Measurements from ENCODE around the gene GUCD1. TPM values are rescaled to one million over a fixed set of nuclear protein-coding genes. Genes with fewer than 3 reads are reported as not detected.

GUCD1 gene
- total and polyA plus RNA-seq, 2 of the 13 experiments (the other 11 are each of a cell fraction or from before 2014, with no cell fraction given) = 128 to 245 TPM

DNA sequence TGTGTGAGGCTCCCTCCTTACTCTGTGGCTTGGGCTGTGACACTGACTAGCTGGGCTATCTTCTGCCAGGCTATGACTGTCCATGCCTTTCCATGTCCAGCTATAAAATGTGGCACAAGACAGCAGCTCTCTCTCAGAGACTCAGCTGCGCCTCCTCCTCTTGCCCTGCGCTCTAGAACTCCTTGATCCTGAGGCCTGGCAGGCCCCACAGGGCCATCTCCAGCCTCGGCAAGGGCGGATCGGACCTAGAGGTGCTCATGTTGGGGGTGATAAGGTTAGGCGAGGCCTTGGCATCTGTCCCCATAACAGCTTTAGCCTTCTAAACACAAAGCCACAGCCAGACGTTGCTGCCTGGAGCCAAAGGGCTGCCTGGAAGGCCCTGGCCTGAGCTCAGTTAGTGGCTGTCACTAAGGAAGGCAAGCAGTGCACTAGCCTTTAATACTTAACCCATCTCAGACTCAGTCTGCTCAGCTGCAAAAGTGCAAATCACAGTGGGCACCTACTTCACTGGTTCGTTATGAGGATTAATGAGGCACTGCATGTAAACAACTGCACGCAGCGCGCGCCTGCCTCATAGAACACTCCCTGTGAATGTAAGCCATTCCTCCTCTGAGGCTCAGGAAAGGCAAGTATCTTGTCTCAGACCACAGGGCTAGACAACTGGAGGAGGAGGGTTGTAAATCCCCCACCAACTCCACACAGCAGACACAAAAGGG lies 1.2 kb downstream of the GUCD1 start (continued):
- TF ChIP-seq, protein P1, sequence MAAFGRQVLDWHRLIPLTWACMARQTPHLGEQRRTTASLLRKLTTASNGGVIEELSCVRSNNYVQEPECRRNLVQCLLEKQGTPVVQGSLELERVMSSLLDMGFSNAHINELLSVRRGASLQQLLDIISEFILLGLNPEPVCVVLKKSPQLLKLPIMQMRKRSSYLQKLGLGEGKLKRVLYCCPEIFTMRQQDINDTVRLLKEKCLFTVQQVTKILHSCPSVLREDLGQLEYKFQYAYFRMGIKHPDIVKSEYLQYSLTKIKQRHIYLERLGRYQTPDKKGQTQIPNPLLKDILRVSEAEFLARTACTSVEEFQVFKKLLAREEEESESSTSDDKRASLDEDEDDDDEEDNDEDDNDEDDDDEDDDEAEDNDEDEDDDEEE (CRISPR knock-in tag; IDR thresholded peaks at IDR 0.05) = peak; percentile 50; the same call in 1 of the 2 replicates
- TF ChIP-seq ZNF850 (CRISPR knock-in tag; conservative IDR thresholded peaks at IDR 0.05) (no peak), SSRP1 (CRISPR knock-in tag; IDR thresholded peaks at IDR 0.05) (0 out of 2 replicates have a peak, but pooled peaks have one; percentile 12), MEF2D (CRISPR knock-in tag; IDR thresholded peaks at IDR 0.05) (peak; percentile 21; the same call in 1 of the 2 replicates), ARNTL (CRISPR knock-in tag; IDR thresholded peaks at IDR 0.05) (0 out of 2 replicates have a peak, but pooled peaks have one; percentile 15), ZNF660 (CRISPR knock-in tag; IDR thresholded peaks at IDR 0.05; ENCODE audit: borderline replicate concordance, low read depth) (no peak), NFIB (CRISPR knock-in tag; IDR thresholded peaks at IDR 0.05; ENCODE audit: borderline replicate concordance) (no peak), ZNF441 (CRISPR knock-in tag; IDR thresholded peaks at IDR 0.05; ENCODE audit: borderline replicate concordance) (0 out of 2 replicates have a peak, but pooled peaks have one; percentile 3), PITX1 (CRISPR knock-in tag; IDR thresholded peaks at IDR 0.05) (peak; percentile 30; the same call in 1 of the 2 replicates), MAF1 (CRISPR knock-in tag; IDR thresholded peaks at IDR 0.05; ENCODE audit: borderline replicate concordance) (no peak), BORCS8-MEF2B (CRISPR knock-in tag; IDR thresholded peaks at IDR 0.05) (0 out of 2 replicates have a peak, but pooled peaks have one; percentile 31), ZFX (CRISPR knock-in tag; IDR thresholded peaks at IDR 0.05; ENCODE audit: low read depth) (peak; percentile 63; the same call in 1 of the 2 replicates), EED (CRISPR knock-in tag; IDR thresholded peaks at IDR 0.05) (no peak), SALL1 (CRISPR knock-in tag; IDR thresholded peaks at IDR 0.05) (peak; percentile 12; the same call in 1 of the 2 replicates), ZNF564 (CRISPR knock-in tag; IDR thresholded peaks at IDR 0.05) (no peak), CBX5 (CRISPR knock-in tag; IDR thresholded peaks at IDR 0.05; ENCODE audit: borderline replicate concordance) (no peak), ZBTB20 (CRISPR knock-in tag; IDR thresholded peaks at IDR 0.05; ENCODE audit: borderline replicate concordance, low read depth) (0 out of 2 replicates have a peak, but pooled peaks have one; percentile 51), CHCHD3 (CRISPR knock-in tag; IDR thresholded peaks at IDR 0.05) (0 out of 2 replicates have a peak, but pooled peaks have one; percentile 39)
- TF ChIP-seq, protein P2, sequence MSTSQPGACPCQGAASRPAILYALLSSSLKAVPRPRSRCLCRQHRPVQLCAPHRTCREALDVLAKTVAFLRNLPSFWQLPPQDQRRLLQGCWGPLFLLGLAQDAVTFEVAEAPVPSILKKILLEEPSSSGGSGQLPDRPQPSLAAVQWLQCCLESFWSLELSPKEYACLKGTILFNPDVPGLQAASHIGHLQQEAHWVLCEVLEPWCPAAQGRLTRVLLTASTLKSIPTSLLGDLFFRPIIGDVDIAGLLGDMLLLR (CRISPR knock-in tag; IDR thresholded peaks at IDR 0.05) = 0 out of 2 replicates have a peak, but pooled peaks have one; percentile 33
- TF ChIP-seq, protein P3, sequence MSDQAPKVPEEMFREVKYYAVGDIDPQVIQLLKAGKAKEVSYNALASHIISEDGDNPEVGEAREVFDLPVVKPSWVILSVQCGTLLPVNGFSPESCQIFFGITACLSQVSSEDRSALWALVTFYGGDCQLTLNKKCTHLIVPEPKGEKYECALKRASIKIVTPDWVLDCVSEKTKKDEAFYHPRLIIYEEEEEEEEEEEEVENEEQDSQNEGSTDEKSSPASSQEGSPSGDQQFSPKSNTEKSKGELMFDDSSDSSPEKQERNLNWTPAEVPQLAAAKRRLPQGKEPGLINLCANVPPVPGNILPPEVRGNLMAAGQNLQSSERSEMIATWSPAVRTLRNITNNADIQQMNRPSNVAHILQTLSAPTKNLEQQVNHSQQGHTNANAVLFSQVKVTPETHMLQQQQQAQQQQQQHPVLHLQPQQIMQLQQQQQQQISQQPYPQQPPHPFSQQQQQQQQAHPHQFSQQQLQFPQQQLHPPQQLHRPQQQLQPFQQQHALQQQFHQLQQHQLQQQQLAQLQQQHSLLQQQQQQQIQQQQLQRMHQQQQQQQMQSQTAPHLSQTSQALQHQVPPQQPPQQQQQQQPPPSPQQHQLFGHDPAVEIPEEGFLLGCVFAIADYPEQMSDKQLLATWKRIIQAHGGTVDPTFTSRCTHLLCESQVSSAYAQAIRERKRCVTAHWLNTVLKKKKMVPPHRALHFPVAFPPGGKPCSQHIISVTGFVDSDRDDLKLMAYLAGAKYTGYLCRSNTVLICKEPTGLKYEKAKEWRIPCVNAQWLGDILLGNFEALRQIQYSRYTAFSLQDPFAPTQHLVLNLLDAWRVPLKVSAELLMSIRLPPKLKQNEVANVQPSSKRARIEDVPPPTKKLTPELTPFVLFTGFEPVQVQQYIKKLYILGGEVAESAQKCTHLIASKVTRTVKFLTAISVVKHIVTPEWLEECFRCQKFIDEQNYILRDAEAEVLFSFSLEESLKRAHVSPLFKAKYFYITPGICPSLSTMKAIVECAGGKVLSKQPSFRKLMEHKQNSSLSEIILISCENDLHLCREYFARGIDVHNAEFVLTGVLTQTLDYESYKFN (CRISPR knock-in tag; conservative IDR thresholded peaks at IDR 0.05) = no peak
- TF ChIP-seq, protein P4, sequence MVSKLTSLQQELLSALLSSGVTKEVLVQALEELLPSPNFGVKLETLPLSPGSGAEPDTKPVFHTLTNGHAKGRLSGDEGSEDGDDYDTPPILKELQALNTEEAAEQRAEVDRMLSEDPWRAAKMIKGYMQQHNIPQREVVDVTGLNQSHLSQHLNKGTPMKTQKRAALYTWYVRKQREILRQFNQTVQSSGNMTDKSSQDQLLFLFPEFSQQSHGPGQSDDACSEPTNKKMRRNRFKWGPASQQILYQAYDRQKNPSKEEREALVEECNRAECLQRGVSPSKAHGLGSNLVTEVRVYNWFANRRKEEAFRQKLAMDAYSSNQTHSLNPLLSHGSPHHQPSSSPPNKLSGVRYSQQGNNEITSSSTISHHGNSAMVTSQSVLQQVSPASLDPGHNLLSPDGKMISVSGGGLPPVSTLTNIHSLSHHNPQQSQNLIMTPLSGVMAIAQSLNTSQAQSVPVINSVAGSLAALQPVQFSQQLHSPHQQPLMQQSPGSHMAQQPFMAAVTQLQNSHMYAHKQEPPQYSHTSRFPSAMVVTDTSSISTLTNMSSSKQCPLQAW (CRISPR knock-in tag; IDR thresholded peaks at IDR 0.05) = 0 out of 2 replicates have a peak, but pooled peaks have one; percentile 17
